T-helper 2 cell treated with Interferon-gamma antibody and Interleukin-4, amounts not matched to agents 5 μg/mL and 100 μg/mL, for 36 hours (primary cell): Measurements from ENCODE around the gene RMC1.
A peak's percentile ranks its signal among the peaks of the same experiment; 100 is the strongest.
"Not testable (repeated sequence)": the region's sequence is repeated elsewhere in the genome, so short reads cannot be mapped to it uniquely, and the experiment has no call there.

Source experiments
- DNase-seq: peaks from one replicate; pipeline ENCODE4 v3.0.0; 2021; ENCODE audit warnings: low spot score
- H3K27ac Mint-ChIP-seq: one replicate; pipeline ENCODE4 v1.8.0; 2021; ENCODE audit warnings: mild to moderate bottlenecking, mixed read lengths
- H3K27me3 Mint-ChIP-seq: one replicate; pipeline ENCODE4 v1.8.0; 2021; ENCODE audit warnings: low read depth, mixed read lengths
- H3K36me3 Mint-ChIP-seq: one replicate; pipeline ENCODE4 v1.8.0; 2021; ENCODE audit warnings: low read depth, mixed read lengths
- H3K4me1 Mint-ChIP-seq: one replicate; pipeline ENCODE4 v1.8.0; 2021; ENCODE audit warnings: low read depth, mixed read lengths
- H3K4me3 Mint-ChIP-seq: one replicate; pipeline ENCODE4 v1.8.0; 2022; ENCODE audit warnings: mild to moderate bottlenecking, moderate library complexity, mixed read lengths
- H3K9me3 Mint-ChIP-seq: one replicate; pipeline ENCODE4 v1.8.0; 2021; ENCODE audit warnings: mixed read lengths

RMC1 gene

DNA sequence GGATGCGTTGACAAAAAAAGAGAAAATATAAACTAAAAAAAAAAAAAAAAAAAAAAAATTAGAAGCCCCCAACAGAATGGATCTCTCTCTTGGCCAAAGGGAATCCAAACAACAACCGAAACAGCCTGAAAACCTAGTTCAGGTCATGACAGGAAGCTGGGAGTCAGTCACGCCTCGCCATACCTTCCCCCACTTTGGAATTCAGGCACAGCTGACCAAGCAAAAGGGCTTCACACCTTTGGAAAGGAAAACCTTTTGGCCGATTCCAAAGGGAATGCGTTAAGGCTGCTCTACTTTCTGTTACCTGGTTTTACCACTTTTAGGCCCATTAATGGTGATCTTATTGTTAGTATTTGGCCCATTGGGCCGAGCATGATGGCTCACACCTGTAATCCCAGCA is 17.9 kb upstream of the RMC1 start:
- Mint-ChIP-seq H3K4me3 (no peak overlapping the region), H3K9me3 (peaks cover 3% of the 10 kb centered on the region), H3K4me1 (peaks cover 21% of the 10 kb centered on the region), H3K27ac (no peak overlapping the region), H3K27me3 (no peaks in the 10 kb centered on the region), H3K36me3 (peaks cover 14% of the 10 kb centered on the region)
- DNase-seq = no peak

DNA sequence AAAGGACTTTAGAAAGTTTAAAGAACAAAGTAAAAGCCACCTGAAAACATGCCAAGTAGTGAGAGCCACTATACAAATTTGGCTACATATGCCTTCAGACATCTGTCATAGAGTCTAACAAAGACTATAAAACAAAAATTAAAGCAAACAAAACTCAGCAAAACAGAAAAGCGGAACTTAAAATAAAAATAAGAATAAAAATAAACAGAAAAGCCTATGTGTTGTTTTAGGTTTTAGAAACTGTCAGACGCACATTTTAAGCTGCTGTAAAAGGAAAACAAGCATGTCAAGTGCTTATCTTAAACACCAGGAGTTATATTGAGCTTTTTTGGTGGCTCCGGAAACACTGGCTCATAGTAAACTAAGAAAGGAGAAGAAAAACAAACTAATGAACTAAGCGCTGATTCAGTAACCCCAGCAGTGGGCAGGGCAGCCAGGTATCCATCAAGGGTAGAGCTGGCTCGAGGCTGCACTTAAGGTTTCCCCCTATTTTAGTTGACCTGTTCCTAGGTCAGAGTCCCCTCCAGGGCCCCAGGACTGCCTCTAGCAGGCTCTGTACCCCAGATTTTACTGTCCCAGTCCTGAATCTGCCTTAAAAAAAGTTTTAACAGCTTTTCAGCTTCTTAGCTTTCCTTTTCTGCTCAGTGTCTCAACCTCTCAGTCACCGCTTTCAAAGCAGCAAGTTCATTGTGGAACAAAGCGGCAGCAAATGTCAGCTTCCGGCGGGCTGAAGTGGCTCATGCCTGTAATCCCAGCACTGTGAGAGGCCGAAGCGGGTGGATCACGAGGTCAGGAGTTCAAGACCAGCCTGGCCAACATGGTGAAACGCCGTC is 15.4 kb upstream of the RMC1 start:
- Mint-ChIP-seq H3K9me3 (peaks cover 5% of the 10 kb centered on the region), H3K27ac (peak overlapping the region; percentile 80), H3K4me1 (peaks cover 21% of the 10 kb centered on the region), H3K4me3 (peak overlapping the region; percentile 71), H3K27me3 (no peaks in the 10 kb centered on the region), H3K36me3 (peaks cover 5% of the 10 kb centered on the region)
- peak; percentile 51 for DNase-seq

GRCh38 chr18:23489586-23489985 is 13.7 kb upstream of the RMC1 start:
- H3K9me3 Mint-ChIP-seq, H3K27ac Mint-ChIP-seq, DNase-seq, H3K36me3 Mint-ChIP-seq, H3K4me3 Mint-ChIP-seq, H3K27me3 Mint-ChIP-seq: not testable (repeated sequence)
- H3K4me1 Mint-ChIP-seq = peaks cover 17% of the 10 kb centered on the region

GRCh38 chr18:23493654-23494053 is 9.7 kb upstream of the RMC1 start:
- Mint-ChIP-seq H3K9me3 (peaks cover 5% of the 10 kb centered on the region), H3K4me1 (peaks cover 6% of the 10 kb centered on the region), H3K4me3 (no peak overlapping the region), H3K27me3 (no peaks in the 10 kb centered on the region), H3K36me3 (no peaks in the 10 kb centered on the region), H3K27ac (no peak overlapping the region)
- DNase-seq = no peak

DNA sequence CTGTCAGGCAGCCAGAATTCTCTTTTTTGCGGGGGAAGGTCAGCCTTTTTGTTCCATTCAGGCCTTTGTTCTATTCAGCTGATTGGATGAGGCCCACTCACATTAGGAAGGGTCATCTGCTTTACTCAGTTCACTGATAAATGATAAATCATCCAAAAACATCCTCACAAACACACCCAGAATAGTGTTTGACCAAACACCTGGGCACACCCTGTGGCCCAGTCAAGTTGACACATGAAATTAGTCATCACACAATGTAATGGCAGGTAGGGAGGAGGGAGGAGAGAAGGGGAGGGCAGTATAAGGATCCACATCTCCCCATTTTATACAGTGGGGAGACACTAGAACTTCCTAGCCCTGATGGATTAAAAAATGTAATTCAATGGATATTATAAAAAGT is 8.3 kb upstream of the RMC1 start:
- Mint-ChIP-seq H3K27ac (no peak overlapping the region), H3K36me3 (no peaks in the 10 kb centered on the region), H3K4me1 (peaks cover 12% of the 10 kb centered on the region), H3K9me3 (peaks cover 5% of the 10 kb centered on the region), H3K4me3 (no peak overlapping the region), H3K27me3 (no peaks in the 10 kb centered on the region)
- DNase-seq = no peak

DNA sequence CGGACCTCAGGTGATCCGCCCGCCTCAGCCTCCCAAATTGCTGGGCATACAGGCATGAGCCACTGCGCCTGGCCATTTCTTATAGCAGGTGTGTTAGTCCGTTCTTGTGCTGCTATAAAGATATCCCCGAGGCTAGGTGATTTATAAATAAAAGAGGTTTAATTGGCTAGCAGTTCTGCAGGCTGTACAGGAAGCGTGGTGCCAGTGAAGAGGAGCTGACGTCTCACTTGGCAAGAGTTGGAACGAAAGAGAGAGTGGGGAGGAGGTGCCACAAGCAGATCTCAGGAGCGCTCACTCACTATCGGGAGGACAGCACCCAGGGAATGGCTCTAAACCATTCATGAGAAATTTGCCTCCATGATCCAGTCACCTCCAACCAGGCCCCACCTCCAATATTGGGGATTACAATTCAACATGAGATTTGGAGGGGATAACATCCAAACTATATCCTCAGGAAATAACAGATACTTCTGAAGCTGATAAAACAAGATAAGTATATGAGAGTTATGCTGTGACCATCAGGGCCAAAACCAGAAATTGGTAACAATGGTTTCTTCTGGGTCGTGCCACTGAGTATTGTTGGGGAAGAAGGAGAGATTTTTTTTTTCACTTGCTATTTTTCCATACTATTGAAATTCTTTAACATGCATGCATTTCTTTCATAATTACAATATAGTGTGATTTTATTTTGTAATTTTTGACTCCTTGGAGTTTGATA is 7.4 kb upstream of the RMC1 start:
- Mint-ChIP-seq H3K27me3 (no peaks in the 10 kb centered on the region), H3K27ac (no peak overlapping the region), H3K36me3 (no peaks in the 10 kb centered on the region), H3K4me3 (no peak overlapping the region), H3K9me3 (no peaks in the 10 kb centered on the region), H3K4me1 (peaks cover 14% of the 10 kb centered on the region)
- DNase-seq = no peak

DNA sequence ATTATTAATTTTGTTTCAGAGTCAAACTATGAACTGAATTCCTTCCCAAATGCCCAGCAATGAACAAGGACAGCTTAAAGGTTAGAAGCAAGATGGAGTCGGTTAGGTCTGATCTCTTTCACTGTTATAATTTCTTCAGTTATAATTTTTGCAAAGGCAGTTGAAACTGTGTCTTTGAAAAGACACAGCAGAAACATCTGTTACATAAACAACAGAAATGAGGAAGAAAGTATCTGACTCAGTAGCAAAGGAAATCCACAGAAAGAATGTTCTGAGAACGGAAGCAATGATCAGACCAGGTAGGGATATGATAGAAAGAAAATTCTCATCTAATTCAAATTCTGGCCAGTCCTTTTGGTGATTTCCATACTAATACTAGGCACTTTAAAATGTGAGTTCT is 5.2 kb upstream of the RMC1 start:
- Mint-ChIP-seq H3K27me3 (no peaks in the 10 kb centered on the region), H3K27ac (peak overlapping the region; percentile 18), H3K4me3 (no peak overlapping the region), H3K36me3 (no peaks in the 10 kb centered on the region), H3K4me1 (peaks cover 22% of the 10 kb centered on the region), H3K9me3 (no peaks in the 10 kb centered on the region)
- DNase-seq = no peak

- H3K36me3 Mint-ChIP-seq = peaks cover 1% of the 10 kb centered on the region
- DNase-seq = peak; percentile 71
- no peak overlapping the region for H3K4me3 Mint-ChIP-seq
- H3K4me1 Mint-ChIP-seq = peaks cover 22% of the 10 kb centered on the region
- H3K9me3 Mint-ChIP-seq = no peaks in the 10 kb centered on the region
- no peaks in the 10 kb centered on the region for H3K27me3 Mint-ChIP-seq
- no peak overlapping the region for H3K27ac Mint-ChIP-seq
Observed at GRCh38 chr18:23498877-23499276, 4.4 kb upstream of the RMC1 start.

DNA sequence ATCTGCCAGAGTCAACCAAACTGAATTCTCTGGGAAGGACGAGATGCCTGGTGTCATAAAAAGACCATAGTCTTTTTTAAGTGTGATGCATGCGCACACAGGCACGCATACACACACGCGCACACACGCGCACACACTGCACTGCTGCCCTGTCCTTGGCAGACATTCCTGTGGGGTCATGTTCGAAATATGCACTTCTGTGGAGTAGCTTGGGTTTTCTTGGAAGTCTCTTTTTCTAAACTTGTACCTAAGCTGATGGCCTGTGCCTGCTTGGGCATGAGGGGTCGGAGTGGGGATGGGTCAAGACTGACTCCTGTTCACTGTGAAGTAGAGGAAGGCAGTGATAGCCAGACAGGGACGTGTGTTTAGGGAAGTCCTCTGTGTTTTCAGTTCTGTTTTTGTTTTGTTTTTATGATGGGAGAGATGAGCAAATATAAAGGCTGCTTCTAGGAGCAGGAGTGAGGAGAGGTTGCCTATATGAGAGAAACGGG is 4.0 kb upstream of the RMC1 start:
- H3K27ac Mint-ChIP-seq = no peak overlapping the region

GRCh38 chr18:23501626-23502025 is 1.7 kb upstream of the RMC1 start:
- H3K4me3 Mint-ChIP-seq = peak overlapping the region; percentile 30
- peaks cover 12% of the 10 kb centered on the region for H3K36me3 Mint-ChIP-seq
- H3K9me3 Mint-ChIP-seq = no peaks in the 10 kb centered on the region
- no peaks in the 10 kb centered on the region for H3K27me3 Mint-ChIP-seq
- H3K4me1 Mint-ChIP-seq = peaks cover 30% of the 10 kb centered on the region
- DNase-seq = no peak
- H3K27ac Mint-ChIP-seq = no peak overlapping the region

More for the DNA sequence above, 4.0 kb upstream of the RMC1 start:
- Mint-ChIP-seq H3K4me3 (no peak overlapping the region), H3K27me3 (no peaks in the 10 kb centered on the region), H3K4me1 (peaks cover 24% of the 10 kb centered on the region), H3K9me3 (no peaks in the 10 kb centered on the region), H3K36me3 (peaks cover 3% of the 10 kb centered on the region)
- DNase-seq = no peak

GRCh38 chr18:23502516-23503037 is 734 bp upstream of the RMC1 start:
- no peak for DNase-seq
- H3K4me1 Mint-ChIP-seq = peaks cover 32% of the 10 kb centered on the region
- H3K27me3 Mint-ChIP-seq = no peaks in the 10 kb centered on the region
- H3K27ac Mint-ChIP-seq = peak overlapping the region; percentile 86
- H3K36me3 Mint-ChIP-seq = peaks cover 19% of the 10 kb centered on the region
- H3K4me3 Mint-ChIP-seq = peak overlapping the region; percentile 81
- H3K9me3 Mint-ChIP-seq = no peaks in the 10 kb centered on the region

GRCh38 chr18:23503963-23504344 is 643 bp downstream of the RMC1 start:
- no peaks in the 10 kb centered on the region for H3K9me3 Mint-ChIP-seq

DNA sequence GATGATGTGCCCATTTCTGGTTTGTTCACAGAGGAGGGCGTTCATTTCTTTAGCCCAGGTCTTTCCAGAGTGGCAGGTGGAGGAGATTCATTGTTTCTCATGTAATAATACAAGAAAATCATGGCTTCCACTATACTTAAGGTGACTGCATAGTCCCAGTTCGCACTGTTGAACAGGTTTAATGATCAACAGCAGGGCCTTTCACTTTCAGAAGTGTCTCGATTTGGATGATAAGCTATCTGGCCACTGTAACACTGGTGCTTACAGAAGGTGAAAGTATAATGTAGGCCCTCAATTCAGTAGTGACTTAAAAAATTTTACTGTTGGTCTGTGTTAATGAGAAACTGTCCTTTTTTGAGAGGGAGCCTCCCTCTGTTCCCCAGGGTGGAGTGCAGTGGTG is 1.4 kb downstream of the RMC1 start:
- Mint-ChIP-seq H3K4me1 (peaks cover 29% of the 10 kb centered on the region), H3K4me3 (peak overlapping the region; percentile 95), H3K9me3 (no peaks in the 10 kb centered on the region), H3K27me3 (no peaks in the 10 kb centered on the region), H3K36me3 (peaks cover 30% of the 10 kb centered on the region), H3K27ac (peak overlapping the region; percentile 89)
- DNase-seq = peak; percentile 27

More at GRCh38 chr18:23503963-23504344, 643 bp downstream of the RMC1 start:
- Mint-ChIP-seq H3K27ac (peak overlapping the region; percentile 89), H3K36me3 (peaks cover 30% of the 10 kb centered on the region), H3K4me3 (peak overlapping the region; percentile 95), H3K27me3 (no peaks in the 10 kb centered on the region), H3K4me1 (peaks cover 32% of the 10 kb centered on the region)
- DNase-seq = peak; percentile 13

- Mint-ChIP-seq H3K4me3 (no peak overlapping the region), H3K9me3 (no peaks in the 10 kb centered on the region), H3K4me1 (peaks cover 27% of the 10 kb centered on the region), H3K27ac (peak overlapping the region; percentile 15), H3K27me3 (no peaks in the 10 kb centered on the region), H3K36me3 (peaks cover 45% of the 10 kb centered on the region)
- no peak for DNase-seq
Observed at GRCh38 chr18:23506393-23506792, 3.1 kb downstream of the RMC1 start.
